Tibial artery (tissue), 4 donors: ENCODE results near the gene ZAP70.
"Not testable (repeated sequence)": the region's sequence is repeated elsewhere in the genome, so short reads cannot be mapped to it uniquely, and the experiment has no call there.

ENCODE experiments used
- DNase-seq, 2 donors: peaks; one replicate each; pipeline ENCODE4 v3.0.0-alpha.2; 2019
- H3K27ac ChIP-seq, 2 donors: fragments of 200-600 bp; sonication (generic) in 1 of 2; 1 replicate in 1 of 2; 2 replicates in 1 of 2; pipeline ENCODE4 v1.5.1; 2018 to 2019; ENCODE audit warnings: mild to moderate bottlenecking in 1 of 2
- H3K27me3 ChIP-seq, 2 donors: fragments of 200-600 bp; sonication (generic) in 1 of 2; one replicate each; pipeline versions ENCODE4 v1.5.1 to v1.6.0; 2016 to 2019
- H3K36me3 ChIP-seq, 3 donors: fragments of 200-600 bp; sonication (generic) in 2 of 3; one replicate each; pipeline ENCODE4 v1.5.1; 2016 to 2019; ENCODE audit warnings: mild to moderate bottlenecking in 2 of 3
- H3K4me1 ChIP-seq, 4 donors: fragments of 200-600 bp; sonication (generic) in 2 of 4; 1 replicate in 3 of 4; 2 replicates in 1 of 4; pipeline ENCODE4 v1.5.1; 2016 to 2019
- H3K4me3 ChIP-seq, 2 donors: fragments of 200-600 bp; sonication (generic) in 1 of 2; 1 replicate in 1 of 2; 2 replicates in 1 of 2; pipeline ENCODE4 v1.5.1; 2018 to 2019; ENCODE audit warnings: mild to moderate bottlenecking in 2 of 2
- H3K9me3 ChIP-seq, 3 donors: fragments of 200-600 bp; sonication (generic) in 1 of 3; one replicate each; pipeline ENCODE4 v1.5.1; 2016 to 2019
- intact Hi-C: fragments of 100-400 bp; cut with DNase I; formaldehyde crosslinking; loops from one replicate; pipeline ENCODE4 v1.15.0; 2023; ENCODE audit warnings: low total_unique reads
- TF ChIP-seq, protein P1 (sequence below), 2 experiments: fragments of 200-600 bp in 1 of 2; fragments of 450-650 bp in 1 of 2; IDR thresholded peaks; one replicate each; pipeline ENCODE4 v1.5.1; 2017 to 2019; ENCODE audit warnings: antibody characterized with exemption in 2 of 2, mild to moderate bottlenecking in 1 of 2, moderate library complexity in 1 of 2

Gene ZAP70

DNA sequence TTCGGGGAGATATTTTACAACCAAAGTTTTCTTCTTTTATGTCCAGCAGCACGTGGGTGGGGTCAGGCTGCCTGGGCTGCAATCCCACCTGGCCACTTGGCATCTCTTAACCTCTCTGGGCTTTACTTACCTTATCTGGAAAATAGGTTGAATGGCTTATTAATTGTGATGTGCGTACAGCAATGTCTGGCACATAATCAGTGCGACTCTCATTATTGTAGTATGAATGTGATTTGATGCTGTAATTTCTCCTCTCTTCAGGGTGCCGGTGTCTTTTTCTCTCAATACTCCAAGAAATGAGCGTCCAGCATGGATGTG lies 2.0 kb upstream of the ZAP70 start:
- Histone ChIP-seq H3K4me3 (no peak overlapping the region), H3K36me3 (no peaks in the 10 kb centered on the region), H3K9me3 (no peaks in the 10 kb centered on the region), H3K27ac (no peak overlapping the region), H3K4me1 (no peaks in the 10 kb centered on the region), H3K27me3 (peaks cover 0 to 36% of the 10 kb centered on the region in 2 donors)
- intact Hi-C loops = no loop called here
- DNase-seq = peak in 1 of 2 donors; percentile 13
- TF ChIP-seq, protein P1, sequence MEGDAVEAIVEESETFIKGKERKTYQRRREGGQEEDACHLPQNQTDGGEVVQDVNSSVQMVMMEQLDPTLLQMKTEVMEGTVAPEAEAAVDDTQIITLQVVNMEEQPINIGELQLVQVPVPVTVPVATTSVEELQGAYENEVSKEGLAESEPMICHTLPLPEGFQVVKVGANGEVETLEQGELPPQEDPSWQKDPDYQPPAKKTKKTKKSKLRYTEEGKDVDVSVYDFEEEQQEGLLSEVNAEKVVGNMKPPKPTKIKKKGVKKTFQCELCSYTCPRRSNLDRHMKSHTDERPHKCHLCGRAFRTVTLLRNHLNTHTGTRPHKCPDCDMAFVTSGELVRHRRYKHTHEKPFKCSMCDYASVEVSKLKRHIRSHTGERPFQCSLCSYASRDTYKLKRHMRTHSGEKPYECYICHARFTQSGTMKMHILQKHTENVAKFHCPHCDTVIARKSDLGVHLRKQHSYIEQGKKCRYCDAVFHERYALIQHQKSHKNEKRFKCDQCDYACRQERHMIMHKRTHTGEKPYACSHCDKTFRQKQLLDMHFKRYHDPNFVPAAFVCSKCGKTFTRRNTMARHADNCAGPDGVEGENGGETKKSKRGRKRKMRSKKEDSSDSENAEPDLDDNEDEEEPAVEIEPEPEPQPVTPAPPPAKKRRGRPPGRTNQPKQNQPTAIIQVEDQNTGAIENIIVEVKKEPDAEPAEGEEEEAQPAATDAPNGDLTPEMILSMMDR (IDR thresholded peaks at IDR 0.05) = no peak

DNA sequence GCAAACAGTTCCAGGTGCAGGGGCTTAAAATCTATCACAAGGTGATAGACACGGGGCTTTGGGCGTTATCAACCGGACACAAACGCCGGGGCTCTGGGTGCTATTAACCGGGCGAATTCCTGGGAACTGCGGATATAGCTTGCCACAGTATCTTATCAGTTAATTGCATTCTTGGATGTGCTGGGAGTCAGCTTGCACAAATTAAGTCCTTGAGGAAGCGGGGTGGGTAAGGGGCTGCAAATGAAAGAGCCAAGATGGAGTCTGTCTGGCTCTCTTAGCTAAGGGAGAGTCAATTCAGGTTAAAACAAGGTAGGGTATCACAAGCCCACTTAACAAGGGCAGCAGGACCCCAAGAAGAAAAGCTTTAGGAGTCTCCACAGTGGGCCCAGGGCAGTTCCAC lies 1.2 kb upstream of the ZAP70 start:
- DNase-seq = peak in 1 of 2 donors; percentile 13
- H3K27me3 ChIP-seq = peaks cover 0 to 28% of the 10 kb centered on the region in 2 donors
- H3K27ac ChIP-seq, H3K9me3 ChIP-seq, H3K4me3 ChIP-seq, H3K4me1 ChIP-seq, intact Hi-C loops, H3K36me3 ChIP-seq: not testable (repeated sequence)

DNA sequence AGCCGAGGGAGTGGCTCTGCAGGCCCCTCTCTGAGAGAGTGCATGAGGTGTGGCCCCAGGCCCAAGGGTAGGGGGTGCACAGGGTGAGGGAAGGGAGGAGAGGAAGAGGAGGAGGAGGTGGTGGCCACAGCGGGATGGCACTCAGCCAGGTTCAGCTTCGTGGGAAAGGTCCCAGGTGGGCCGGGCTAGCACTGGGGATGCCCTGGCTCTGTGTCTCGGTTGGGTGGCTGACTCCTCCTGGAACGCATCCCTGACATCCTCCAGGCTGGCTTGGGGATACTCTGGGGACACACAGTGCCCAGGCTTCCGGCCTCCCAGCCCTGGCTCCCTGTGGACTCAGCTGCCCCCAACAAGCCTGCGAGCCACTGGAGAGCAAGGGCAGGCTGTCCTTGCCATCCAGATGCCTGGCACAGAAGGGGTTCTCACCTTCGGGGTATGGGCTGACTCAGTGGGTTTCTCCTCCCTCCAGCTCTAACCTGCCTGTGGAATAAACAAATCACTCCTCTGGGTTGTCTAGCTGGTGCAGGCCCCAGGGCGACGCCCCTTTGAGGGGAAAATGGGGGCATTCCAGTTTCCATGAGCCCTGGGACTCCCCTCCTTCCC lies 582 bp upstream of the ZAP70 start:
- Histone ChIP-seq H3K4me1 (no peaks in the 10 kb centered on the region), H3K9me3 (no peaks in the 10 kb centered on the region), H3K27ac (no peak overlapping the region), H3K4me3 (no peak overlapping the region), H3K27me3 (peaks cover 0 to 22% of the 10 kb centered on the region in 2 donors), H3K36me3 (no peaks in the 10 kb centered on the region)
- TF ChIP-seq, protein P1 (IDR thresholded peaks at IDR 0.05) = no peak
- intact Hi-C loops = no loop called here
- peak in 1 of 2 donors; percentile 35 for DNase-seq

DNA sequence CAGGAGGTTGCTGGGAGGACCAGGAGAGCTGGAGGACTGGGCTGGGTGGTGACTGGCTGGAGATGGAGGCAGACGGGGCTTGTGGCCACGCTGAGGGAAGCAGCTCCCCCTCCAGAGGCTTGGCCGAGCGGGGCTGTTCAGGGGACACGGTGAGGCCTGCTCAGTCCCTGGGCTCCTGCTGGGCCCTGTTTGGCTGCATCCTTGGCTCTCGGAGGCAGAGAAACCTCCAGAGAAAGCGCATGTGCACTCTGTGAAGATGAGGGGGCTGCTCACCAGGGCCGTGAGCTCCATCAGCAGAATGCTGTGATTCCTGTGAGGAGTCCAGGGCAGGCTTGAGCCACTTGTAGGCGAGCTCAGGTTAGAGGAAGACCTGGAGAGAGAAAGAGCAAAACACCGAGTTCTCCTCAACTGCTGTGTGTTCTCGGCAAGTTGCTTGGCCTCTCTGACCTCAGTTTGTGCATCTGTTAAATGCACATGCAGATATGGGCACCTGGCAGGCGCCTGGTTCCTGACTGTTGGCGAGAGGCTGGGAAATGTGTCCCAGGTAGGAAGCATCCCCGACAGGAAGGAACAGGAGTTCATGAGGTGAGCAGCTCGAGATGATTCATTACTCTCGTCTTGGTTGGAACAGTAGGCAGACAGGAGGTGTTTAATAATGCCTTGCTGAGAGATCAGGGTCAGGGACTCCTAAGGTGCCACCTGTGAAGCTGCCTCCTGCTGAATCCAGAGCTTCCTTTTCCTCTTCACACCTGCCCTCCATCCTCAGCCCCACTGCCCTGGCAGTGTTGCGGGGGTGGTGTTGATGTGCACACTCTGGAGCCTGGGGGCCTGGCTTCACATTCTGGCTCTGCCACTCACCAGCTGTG lies 941 bp downstream of the ZAP70 start:
- H3K4me3 ChIP-seq = no peak overlapping the region
- no peak overlapping the region for H3K27ac ChIP-seq
- H3K9me3 ChIP-seq = no peaks in the 10 kb centered on the region
- no peaks in the 10 kb centered on the region for H3K36me3 ChIP-seq
- intact Hi-C loops = no loop called here
- TF ChIP-seq, protein P1 (IDR thresholded peaks at IDR 0.05) = no peak
- no peaks in the 10 kb centered on the region for H3K4me1 ChIP-seq
- peaks cover 0 to 13% of the 10 kb centered on the region in 2 donors for H3K27me3 ChIP-seq
- peak in 1 of 2 donors; percentile 56 for DNase-seq

DNA sequence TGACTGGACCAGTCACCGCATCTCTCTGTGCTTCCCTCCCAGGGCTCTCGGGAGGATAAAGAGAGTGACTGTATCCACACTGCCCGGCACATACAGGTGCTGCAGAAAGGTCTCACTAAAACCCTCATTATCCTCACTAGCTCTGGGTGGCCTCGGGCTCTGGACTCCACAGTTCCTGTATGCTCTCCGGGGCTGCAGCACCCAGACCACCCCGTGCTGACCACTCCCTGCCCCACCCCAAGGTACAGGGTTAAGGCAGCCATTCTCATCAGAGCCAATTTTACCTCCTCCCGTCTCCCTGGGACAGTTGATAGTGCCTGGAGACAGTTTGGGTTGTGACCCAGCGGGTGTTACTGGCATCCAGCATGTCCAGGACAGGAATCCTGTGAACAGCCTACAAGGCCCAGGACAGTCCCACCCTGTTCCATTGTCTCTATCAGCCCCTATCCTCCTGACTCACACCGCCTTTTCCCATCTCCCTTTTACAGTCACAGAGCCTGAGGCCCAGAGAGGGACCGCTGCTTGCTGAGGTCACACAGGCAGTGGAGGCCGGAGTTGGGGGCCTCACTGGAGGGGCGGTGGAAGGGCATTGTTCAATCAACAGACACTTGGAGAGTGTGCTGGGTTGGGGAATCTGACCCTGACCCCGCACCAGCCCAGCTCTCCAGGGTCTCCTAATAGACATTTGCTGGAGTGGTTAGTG lies 1.7 kb downstream of the ZAP70 start:
- intact Hi-C loops = no loop called here
- Histone ChIP-seq H3K4me3 (no peak overlapping the region), H3K4me1 (no peaks in the 10 kb centered on the region), H3K36me3 (no peaks in the 10 kb centered on the region), H3K27ac (no peak overlapping the region), H3K27me3 (peaks cover 0 to 5% of the 10 kb centered on the region in 2 donors), H3K9me3 (no peaks in the 10 kb centered on the region)
- peak in 1 of 2 donors; percentile 50 for DNase-seq
- TF ChIP-seq, protein P1 (IDR thresholded peaks at IDR 0.05) = no peak
